GM12875 (cell line): Measurements from ENCODE around the gene LUM.

Source experiments
- H3K4me3 ChIP-seq: one replicate; pipeline ENCODE4 v1.5.1; 2011; ENCODE audit warnings: low read depth, low read length, control low read depth
- TF ChIP-seq, protein P1 (sequence below): IDR thresholded peaks from 2 replicates; pipeline ENCODE4 v1.5.1; 2011; ENCODE audit warnings: low read depth, mild to moderate bottlenecking, control low read depth, inconsistent platforms, low read length, moderate library complexity, borderline replicate concordance; ENCODE audit not compliant: insufficient read depth

Gene LUM

DNA sequence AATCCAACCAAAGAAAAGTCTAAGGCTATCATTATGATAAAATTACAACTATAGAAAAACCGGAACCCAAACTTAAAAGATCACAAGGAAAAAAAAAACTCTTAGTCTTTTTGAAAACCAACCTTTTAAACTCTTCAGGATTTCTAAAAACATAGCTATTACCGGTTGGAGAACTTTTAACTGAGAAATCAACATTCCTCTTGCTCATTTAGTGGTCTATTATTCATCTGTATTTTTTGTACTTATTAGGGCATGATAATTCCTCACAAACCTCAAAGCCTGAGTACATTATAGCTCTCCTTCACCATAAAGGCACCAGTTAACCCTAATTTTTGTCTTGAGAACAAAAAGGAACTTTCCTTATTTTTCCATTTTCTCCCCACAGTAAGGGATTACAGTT is 10.4 kb downstream of the LUM start:
- TF ChIP-seq, protein P1, sequence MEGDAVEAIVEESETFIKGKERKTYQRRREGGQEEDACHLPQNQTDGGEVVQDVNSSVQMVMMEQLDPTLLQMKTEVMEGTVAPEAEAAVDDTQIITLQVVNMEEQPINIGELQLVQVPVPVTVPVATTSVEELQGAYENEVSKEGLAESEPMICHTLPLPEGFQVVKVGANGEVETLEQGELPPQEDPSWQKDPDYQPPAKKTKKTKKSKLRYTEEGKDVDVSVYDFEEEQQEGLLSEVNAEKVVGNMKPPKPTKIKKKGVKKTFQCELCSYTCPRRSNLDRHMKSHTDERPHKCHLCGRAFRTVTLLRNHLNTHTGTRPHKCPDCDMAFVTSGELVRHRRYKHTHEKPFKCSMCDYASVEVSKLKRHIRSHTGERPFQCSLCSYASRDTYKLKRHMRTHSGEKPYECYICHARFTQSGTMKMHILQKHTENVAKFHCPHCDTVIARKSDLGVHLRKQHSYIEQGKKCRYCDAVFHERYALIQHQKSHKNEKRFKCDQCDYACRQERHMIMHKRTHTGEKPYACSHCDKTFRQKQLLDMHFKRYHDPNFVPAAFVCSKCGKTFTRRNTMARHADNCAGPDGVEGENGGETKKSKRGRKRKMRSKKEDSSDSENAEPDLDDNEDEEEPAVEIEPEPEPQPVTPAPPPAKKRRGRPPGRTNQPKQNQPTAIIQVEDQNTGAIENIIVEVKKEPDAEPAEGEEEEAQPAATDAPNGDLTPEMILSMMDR = no peak
- H3K4me3 ChIP-seq = no peak overlapping the region

DNA sequence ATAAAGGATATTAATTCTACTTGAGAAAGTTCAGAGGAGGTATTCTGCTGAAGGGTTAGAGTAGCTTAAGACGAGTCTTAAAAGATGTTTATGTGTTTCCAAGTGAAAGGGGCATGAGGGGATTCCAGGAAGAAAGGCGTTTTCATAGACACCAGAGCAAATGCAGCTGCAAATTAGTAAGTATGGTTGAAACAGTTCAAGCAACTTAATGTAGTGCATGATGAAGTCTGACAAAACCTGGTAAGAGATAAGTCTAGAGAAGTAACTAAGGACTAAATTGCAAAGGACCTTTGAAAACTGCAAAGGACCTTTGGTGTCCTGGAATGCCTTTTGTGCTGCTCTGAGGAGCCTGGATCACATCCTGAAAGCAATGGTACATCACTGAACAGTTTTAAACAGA is 11.5 kb downstream of the LUM start:
- no peak overlapping the region for H3K4me3 ChIP-seq
- TF ChIP-seq, protein P1 = no peak

DNA sequence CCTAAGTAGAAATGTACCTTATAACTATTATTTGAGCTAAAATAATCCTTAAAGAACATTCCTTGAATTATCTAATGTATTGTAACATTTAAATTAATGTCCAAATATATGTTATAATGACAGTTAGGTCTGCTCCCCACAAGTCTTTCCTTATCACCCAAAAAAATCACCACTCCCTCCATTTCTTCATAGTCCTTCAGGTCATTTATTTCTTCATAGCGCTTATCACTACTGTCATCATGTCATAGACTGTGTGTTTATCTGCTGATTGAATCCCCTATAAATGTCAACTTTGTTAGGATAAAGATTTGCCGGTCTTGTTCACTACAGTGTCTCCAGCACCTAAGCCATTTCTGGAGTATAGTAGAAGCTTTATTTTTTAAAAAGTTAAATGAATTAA is 12.0 kb downstream of the LUM start:
- no peak overlapping the region for H3K4me3 ChIP-seq
- TF ChIP-seq, protein P1 = no peak

DNA sequence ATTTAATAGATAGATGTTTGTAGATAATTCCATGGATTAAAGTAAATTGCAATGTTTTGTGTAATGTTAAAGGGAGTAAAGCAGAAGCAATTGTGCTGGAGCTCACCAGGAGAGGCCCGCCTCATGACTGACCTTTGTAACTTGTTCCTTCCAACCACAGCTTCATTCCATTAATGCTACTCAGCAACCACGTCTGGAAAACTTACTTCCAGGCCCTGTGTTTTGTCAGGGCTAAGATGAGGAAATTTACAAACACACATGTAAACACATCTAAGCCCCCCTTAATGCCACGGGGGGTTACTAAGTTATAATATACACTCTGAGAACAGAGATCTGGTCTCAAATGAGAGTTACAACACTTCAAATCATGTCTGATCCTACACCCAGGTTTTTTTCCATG is 12.4 kb downstream of the LUM start:
- no peak overlapping the region for H3K4me3 ChIP-seq
- TF ChIP-seq, protein P1 = no peak

DNA sequence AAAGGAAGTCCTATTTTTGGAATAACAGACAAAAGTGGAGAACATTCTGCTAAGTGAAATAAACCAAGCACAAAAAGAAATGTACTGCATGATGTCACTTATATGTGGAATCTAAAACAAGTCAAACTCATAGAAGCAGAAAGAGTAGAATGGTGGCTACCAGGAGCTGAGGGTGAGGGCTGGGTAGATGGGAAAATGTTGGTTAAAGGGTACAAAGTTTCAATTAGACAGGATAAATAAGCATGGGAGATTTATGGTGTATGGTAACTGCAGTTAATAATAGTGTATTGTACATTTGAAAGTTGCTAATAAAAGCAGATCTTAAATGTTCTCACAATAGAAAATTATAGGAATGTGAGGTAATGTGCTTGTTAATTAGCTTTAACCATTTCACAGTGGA is 12.8 kb downstream of the LUM start:
- TF ChIP-seq, protein P1 = no peak
- H3K4me3 ChIP-seq = no peak overlapping the region

DNA sequence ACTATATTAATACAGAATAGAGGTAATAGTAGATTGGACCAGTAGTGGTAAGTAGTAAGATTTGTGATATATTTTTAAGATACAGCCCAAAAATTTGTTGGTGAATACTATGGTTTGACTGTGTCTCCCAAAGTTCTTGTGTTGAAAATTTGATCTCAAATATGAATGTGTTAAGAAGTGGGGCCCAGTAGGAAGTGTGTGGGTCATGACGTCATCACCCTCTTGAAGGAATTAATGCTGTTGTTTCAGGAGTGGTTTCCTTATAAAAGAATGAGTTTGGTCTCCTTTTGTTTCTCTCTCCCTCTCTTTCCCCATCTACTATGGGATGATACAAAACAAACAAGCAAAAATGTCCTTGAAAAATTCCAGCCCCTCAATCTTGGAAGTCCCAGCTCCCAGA is 16.3 kb downstream of the LUM start:
- H3K4me3 ChIP-seq = no peak overlapping the region
- TF ChIP-seq, protein P1 = no peak

DNA sequence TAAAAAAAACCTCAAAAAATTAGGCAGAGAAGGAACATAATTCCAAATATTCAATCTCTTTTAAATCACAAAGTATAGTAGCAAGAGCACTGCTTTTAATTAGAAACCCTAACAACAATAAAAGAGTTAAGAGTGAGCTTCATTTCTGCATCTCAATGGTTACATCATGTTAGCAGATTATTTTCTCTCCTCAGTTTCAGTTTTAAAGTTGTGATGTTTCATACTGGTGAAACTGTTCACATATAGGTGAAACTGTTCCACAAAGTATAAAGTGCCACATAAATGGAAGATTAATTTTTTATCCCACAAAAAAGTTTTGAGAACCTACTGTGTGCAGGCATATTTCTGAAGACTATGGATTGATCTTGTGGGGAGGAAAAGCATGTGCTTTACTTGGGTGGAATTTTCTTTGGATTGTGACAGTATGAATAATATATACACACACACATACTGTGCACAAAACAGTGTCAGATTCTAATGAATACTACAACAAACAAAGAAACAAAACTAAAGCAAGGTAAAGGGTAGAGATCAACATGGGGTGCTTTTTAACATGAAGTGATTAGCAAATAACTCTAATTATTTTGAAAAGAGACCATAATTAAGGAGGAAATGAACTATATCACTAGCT is 17.1 kb downstream of the LUM start:
- TF ChIP-seq, protein P1 = no peak
- no peak overlapping the region for H3K4me3 ChIP-seq
